Fibroblast of lung (primary cell): ENCODE results near the gene PGBD2.

Experiments
- CTCF ChIP-seq, 2 donors: IDR thresholded peaks in 1 of 2; conservative IDR thresholded peaks in 1 of 2; 1 replicate in 1 of 2; 2 replicates in 1 of 2; pipeline ENCODE4 v1.5.1; 2011 to 2012; ENCODE audit warnings: low read length in 2 of 2, control low read depth in 1 of 2, inconsistent platforms in 1 of 2, low read depth in 1 of 2, mild to moderate bottlenecking in 1 of 2
- EZH2 ChIP-seq: IDR thresholded peaks from 2 replicates; pipeline ENCODE4 v1.5.1; 2012; ENCODE audit warnings: low read length, control low read depth, mild to moderate bottlenecking; ENCODE audit errors: missing control alignments

GRCh38 chr1:248886237-248886895 lies 19.7 kb upstream of the PGBD2 start:
- TF ChIP-seq CTCF (conservative IDR thresholded peaks at IDR 0.05 in 1 of 2, IDR thresholded peaks at IDR 0.05 in 1 of 2; ENCODE audit: low read depth in 1 of 2, low read length in 2 of 2) (no peak), EZH2 (no peak)
